Measurements from ENCODE around the gene CELA1. TPM values are rescaled to one million over a fixed set of nuclear protein-coding genes. Genes with fewer than 3 reads are reported as not detected.
A peak's percentile ranks its signal among the peaks of the same experiment; 100 is the strongest.
"Not testable (repeated sequence)": the region's sequence is repeated elsewhere in the genome, so short reads cannot be mapped to it uniquely, and the experiment has no call there.

Gene CELA1
- total and polyA plus RNA-seq, 4 experiments from 2014 or later = 0.36 to 3.7 (median 1.2) TPM

GRCh38 chr12:51345681-51346080 lies 798 bp downstream of the CELA1 start:
- no peaks in the 10 kb centered on the region for H3K27me3 Mint-ChIP-seq
- H3K4me3 Mint-ChIP-seq = no peak overlapping the region
- DNase-seq = no peak
- H3K9me3 Mint-ChIP-seq = peaks cover 0 to 1% (median 0%) of the 10 kb centered on the region in 8 donors
- Histone ChIP-seq H3K9me3 (ENCODE audit: control insufficient read depth in 1 of 2, low read length in 2 of 2) (no peaks in the 10 kb centered on the region), H3K4me3 (ENCODE audit: low read length in 2 of 2) (no peak overlapping the region), H3K4me1 (ENCODE audit: insufficient read depth, low read length) (peaks cover 6% of the 10 kb centered on the region), H3K27me3 (ENCODE audit: insufficient read depth, low read length) (no peaks in the 10 kb centered on the region), H3K36me3 (ENCODE audit: insufficient read depth, low read length) (no peaks in the 10 kb centered on the region), H3K27ac (ENCODE audit: low read depth, low read length) (no peak overlapping the region)
- POLR2A ChIA-PET (ENCODE audit: partially characterized antibody) = interaction anchor here (0.6 kb wide), 1 partner anchor 128 kb away, joined by 4 read pairs; the partner anchor contains the start of gene POU6F1
- CTCF ChIA-PET (ENCODE audit: partially characterized antibody) = interaction anchor here (1.6 to 1.8 kb wide), 2 partner anchors 25 to 39 kb away, joined by 6 to 7 read pairs; no protein-coding TSS in a partner anchor
- intact Hi-C loops (cut with micrococcal nuclease) = no loop called here
- H3K27ac Mint-ChIP-seq = no peak overlapping the region
- peaks cover 6 to 8% (median 7%) of the 10 kb centered on the region in 4 donors for H3K4me1 Mint-ChIP-seq
- H3K36me3 Mint-ChIP-seq = no peaks in the 10 kb centered on the region

- Mint-ChIP-seq H3K4me1 (peaks cover 6 to 8% (median 7%) of the 10 kb centered on the region in 4 donors), H3K36me3 (no peaks in the 10 kb centered on the region), H3K9me3 (peaks cover 0 to 5% (median 0%) of the 10 kb centered on the region in 8 donors), H3K27ac (no peak overlapping the region), H3K27me3 (no peaks in the 10 kb centered on the region), H3K4me3 (no peak overlapping the region)
- H3K27ac ChIP-seq (ENCODE audit: low read depth, low read length) = no peak overlapping the region
- DNase-seq = no peak
- H3K4me3 ChIP-seq (ENCODE audit: low read length in 2 of 2) = no peak overlapping the region
- H3K4me1 ChIP-seq (ENCODE audit: insufficient read depth, low read length) = peaks cover 6% of the 10 kb centered on the region
- POLR2A ChIA-PET (ENCODE audit: partially characterized antibody) = interaction anchor here (5.6 kb wide), 1 partner anchor 73 kb away, joined by 60 read pairs; the partner anchor contains the start of gene SMAGP
- H3K9me3 ChIP-seq (ENCODE audit: control insufficient read depth in 1 of 2, low read length in 2 of 2) = no peaks in the 10 kb centered on the region
- no peaks in the 10 kb centered on the region for H3K36me3 ChIP-seq (ENCODE audit: insufficient read depth, low read length)
- intact Hi-C loops (cut with micrococcal nuclease) = no loop called here
- CTCF ChIA-PET (ENCODE audit: partially characterized antibody) = interaction anchor here (1.4 to 8.1 kb wide), 6 partner anchors 23 to 91 kb away, joined by 3 to 199 read pairs (median 74); partner anchors contain the start of genes BIN2 and SMAGP
- no peaks in the 10 kb centered on the region for H3K27me3 ChIP-seq (ENCODE audit: insufficient read depth, low read length)
These were observed 3.3 kb downstream of the CELA1 start for GRCh38 chr12:51343201-51343600.

- H3K4me3 Mint-ChIP-seq = no peak overlapping the region
- Histone ChIP-seq H3K36me3 (ENCODE audit: insufficient read depth, low read length) (no peaks in the 10 kb centered on the region), H3K4me3 (ENCODE audit: low read length in 2 of 2) (no peak overlapping the region), H3K27me3 (ENCODE audit: insufficient read depth, low read length) (no peaks in the 10 kb centered on the region), H3K27ac (ENCODE audit: low read depth, low read length) (no peak overlapping the region), H3K9me3 (ENCODE audit: control insufficient read depth in 1 of 2, low read length in 2 of 2) (no peaks in the 10 kb centered on the region), H3K4me1 (ENCODE audit: insufficient read depth, low read length) (peaks cover 6% of the 10 kb centered on the region)
- H3K36me3 Mint-ChIP-seq = no peaks in the 10 kb centered on the region
- ChIA-PET CTCF (ENCODE audit: partially characterized antibody) (interaction anchor here (1.0 to 8.1 kb wide), 12 partner anchors 22 to 281 kb away, joined by 3 to 199 read pairs (median 15); partner anchors contain the start of genes BIN2 and SMAGP), POLR2A (ENCODE audit: partially characterized antibody) (interaction anchor here (0.8 to 7.7 kb wide), 10 partner anchors 12 to 125 kb away, joined by 3 to 86 read pairs (median 8); partner anchors contain the start of genes DAZAP2, POU6F1 and SMAGP)
- intact Hi-C loops (cut with micrococcal nuclease) = no loop called here
- H3K4me1 Mint-ChIP-seq = peaks cover 6 to 8% (median 7%) of the 10 kb centered on the region in 4 donors
- H3K27ac Mint-ChIP-seq = peak overlapping the region in 1 of 7 donors; percentile 36
- no peaks in the 10 kb centered on the region for H3K27me3 Mint-ChIP-seq
- DNase-seq = no peak
- peaks cover 0 to 5% (median 0%) of the 10 kb centered on the region in 8 donors for H3K9me3 Mint-ChIP-seq
These were observed 4.1 kb downstream of the CELA1 start for GRCh38 chr12:51342416-51342815.

GRCh38 chr12:51341251-51342007 lies 5.0 kb downstream of the CELA1 start:
- CTCF ChIA-PET (ENCODE audit: partially characterized antibody) = interaction anchor here (0.5 to 8.1 kb wide), 46 partner anchors 9 to 1058 kb away, joined by 3 to 199 read pairs (median 6); partner anchors contain the start of genes BIN2, DAZAP2, LETMD1 and POU6F1
- Mint-ChIP-seq H3K27me3 (no peaks in the 10 kb centered on the region), H3K4me3 (peak overlapping the region in 5 of 8 donors; percentile 39 to 77 (median 64)), H3K9me3 (peaks cover 0 to 5% (median 0%) of the 10 kb centered on the region in 8 donors), H3K4me1 (peaks cover 6 to 9% (median 8%) of the 10 kb centered on the region in 4 donors), H3K36me3 (no peaks in the 10 kb centered on the region), H3K27ac (peak overlapping the region in 6 of 7 donors; percentile 38 to 89 (median 68))
- Histone ChIP-seq H3K36me3 (ENCODE audit: insufficient read depth, low read length) (no peaks in the 10 kb centered on the region), H3K4me1 (ENCODE audit: insufficient read depth, low read length) (peaks cover 6% of the 10 kb centered on the region), H3K4me3 (ENCODE audit: low read length in 2 of 2) (no peak overlapping the region), H3K9me3 (ENCODE audit: control insufficient read depth in 1 of 2, low read length in 2 of 2) (no peaks in the 10 kb centered on the region), H3K27me3 (ENCODE audit: insufficient read depth, low read length) (no peaks in the 10 kb centered on the region), H3K27ac (ENCODE audit: low read depth, low read length) (no peak overlapping the region)
- intact Hi-C loops (cut with micrococcal nuclease) = loop anchor here (1.0 kb wide), 5 partner anchors 22 to 294 kb away; no protein-coding TSS in a partner anchor
- POLR2A ChIA-PET (ENCODE audit: partially characterized antibody) = interaction anchor here (0.5 to 7.7 kb wide), 28 partner anchors 9 to 576 kb away, joined by 3 to 86 read pairs (median 5); partner anchors contain the start of genes BIN2, CSRNP2, DAZAP2 and LETMD1
- DNase-seq = peak; percentile 72 to 77 (median 75)

GRCh38 chr12:51339750-51340149 lies 6.7 kb downstream of the CELA1 start:
- H3K4me3 Mint-ChIP-seq = no peak overlapping the region
- no peak for DNase-seq
- Histone ChIP-seq H3K4me1 (ENCODE audit: insufficient read depth, low read length) (peaks cover 6% of the 10 kb centered on the region), H3K4me3 (ENCODE audit: low read length in 2 of 2) (no peak overlapping the region), H3K27me3 (ENCODE audit: insufficient read depth, low read length) (no peaks in the 10 kb centered on the region), H3K36me3 (ENCODE audit: insufficient read depth, low read length) (no peaks in the 10 kb centered on the region), H3K27ac (ENCODE audit: low read depth, low read length) (no peak overlapping the region), H3K9me3 (ENCODE audit: control insufficient read depth in 1 of 2, low read length in 2 of 2) (no peaks in the 10 kb centered on the region)
- no peaks in the 10 kb centered on the region for H3K36me3 Mint-ChIP-seq
- no peaks in the 10 kb centered on the region for H3K27me3 Mint-ChIP-seq
- intact Hi-C loops (cut with micrococcal nuclease) = no loop called here
- no peak overlapping the region for H3K27ac Mint-ChIP-seq
- ChIA-PET CTCF (ENCODE audit: partially characterized antibody) (interaction anchor here (1.5 to 8.1 kb wide), 10 partner anchors 8 to 574 kb away, joined by 6 to 199 read pairs (median 28); partner anchors contain the start of genes BIN2, LETMD1 and SMAGP), POLR2A (ENCODE audit: partially characterized antibody) (interaction anchor here (2.6 to 7.7 kb wide), 4 partner anchors 11 to 70 kb away, joined by 31 to 86 read pairs (median 47); partner anchors contain the start of genes BIN2 and SMAGP)
- peaks cover 6 to 13% (median 8%) of the 10 kb centered on the region in 4 donors for H3K4me1 Mint-ChIP-seq
- peaks cover 0 to 7% (median 0%) of the 10 kb centered on the region in 8 donors for H3K9me3 Mint-ChIP-seq

DNA sequence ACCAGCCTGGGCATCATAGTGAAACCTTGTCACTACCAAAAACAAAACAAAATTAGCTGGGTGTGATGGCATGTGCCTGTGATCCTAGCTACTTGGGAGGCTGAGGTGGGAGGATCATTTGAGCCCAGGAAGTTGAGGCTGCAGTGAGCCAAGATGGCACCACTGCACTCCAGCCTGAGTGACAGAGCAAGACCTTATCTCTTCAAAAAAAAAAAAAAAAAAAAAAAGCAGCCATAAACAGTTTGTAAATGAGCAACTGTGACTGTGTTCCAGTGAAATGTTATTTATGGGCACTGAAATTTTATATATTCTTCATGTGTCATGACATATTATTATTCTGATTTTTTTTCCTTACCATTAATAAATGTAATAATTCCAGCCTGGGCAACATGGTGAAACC lies 9.1 kb downstream of the CELA1 start:
- H3K27me3 Mint-ChIP-seq, H3K9me3 Mint-ChIP-seq: not testable (repeated sequence)
- POLR2A ChIA-PET (ENCODE audit: partially characterized antibody) = interaction anchor here (2.3 to 7.7 kb wide), 2 partner anchors 14 to 19 kb away, joined by 8 to 86 read pairs; no protein-coding TSS in a partner anchor

More for the DNA sequence above, 9.1 kb downstream of the CELA1 start:
- H3K27ac Mint-ChIP-seq; intact Hi-C loops (cut with micrococcal nuclease); H3K4me3 ChIP-seq (ENCODE audit: low read length in 2 of 2); H3K36me3 Mint-ChIP-seq; H3K4me3 Mint-ChIP-seq; H3K27ac ChIP-seq (ENCODE audit: low read depth, low read length); H3K36me3 ChIP-seq (ENCODE audit: insufficient read depth, low read length); DNase-seq; H3K27me3 ChIP-seq (ENCODE audit: insufficient read depth, low read length); H3K9me3 ChIP-seq (ENCODE audit: control insufficient read depth in 1 of 2, low read length in 2 of 2); H3K4me1 ChIP-seq (ENCODE audit: insufficient read depth, low read length): not testable (repeated sequence)
- H3K4me1 Mint-ChIP-seq = peaks cover 6 to 13% (median 8%) of the 10 kb centered on the region in 4 donors
- CTCF ChIA-PET (ENCODE audit: partially characterized antibody) = interaction anchor here (0.6 to 8.1 kb wide), 6 partner anchors 17 to 1757 kb away, joined by 3 to 199 read pairs (median 61); partner anchors contain the start of genes BIN2 and SMAGP

Data from CD4-positive, alpha-beta memory T cell (primary cell).